LNCaP clone FGC (cell line): ENCODE measurements around the gene PITPNC1.

Experiments
- DNase-seq: peaks from one replicate; pipeline ENCODE4 v3.0.0-alpha.2; 2011; ENCODE audit warnings: low read depth
- H3K4me3 ChIP-seq: 2 replicates; pipeline ENCODE4 v1.5.1; 2011; ENCODE audit warnings: mild to moderate bottlenecking, low read depth, low read length, control low read depth
- TF ChIP-seq, protein P1 (sequence below): IDR thresholded peaks from 2 replicates; pipeline ENCODE4 v1.5.1; 2012; ENCODE audit warnings: mild to moderate bottlenecking; ENCODE audit not compliant: control insufficient read depth, insufficient read depth; ENCODE audit errors: extremely low read depth

Gene PITPNC1

GRCh38 chr17:67488768-67489167, 111.7 kb downstream of the PITPNC1 start:
- DNase-seq, result no peak
- no peak overlapping the region for H3K4me3 ChIP-seq
- TF ChIP-seq, protein P1, sequence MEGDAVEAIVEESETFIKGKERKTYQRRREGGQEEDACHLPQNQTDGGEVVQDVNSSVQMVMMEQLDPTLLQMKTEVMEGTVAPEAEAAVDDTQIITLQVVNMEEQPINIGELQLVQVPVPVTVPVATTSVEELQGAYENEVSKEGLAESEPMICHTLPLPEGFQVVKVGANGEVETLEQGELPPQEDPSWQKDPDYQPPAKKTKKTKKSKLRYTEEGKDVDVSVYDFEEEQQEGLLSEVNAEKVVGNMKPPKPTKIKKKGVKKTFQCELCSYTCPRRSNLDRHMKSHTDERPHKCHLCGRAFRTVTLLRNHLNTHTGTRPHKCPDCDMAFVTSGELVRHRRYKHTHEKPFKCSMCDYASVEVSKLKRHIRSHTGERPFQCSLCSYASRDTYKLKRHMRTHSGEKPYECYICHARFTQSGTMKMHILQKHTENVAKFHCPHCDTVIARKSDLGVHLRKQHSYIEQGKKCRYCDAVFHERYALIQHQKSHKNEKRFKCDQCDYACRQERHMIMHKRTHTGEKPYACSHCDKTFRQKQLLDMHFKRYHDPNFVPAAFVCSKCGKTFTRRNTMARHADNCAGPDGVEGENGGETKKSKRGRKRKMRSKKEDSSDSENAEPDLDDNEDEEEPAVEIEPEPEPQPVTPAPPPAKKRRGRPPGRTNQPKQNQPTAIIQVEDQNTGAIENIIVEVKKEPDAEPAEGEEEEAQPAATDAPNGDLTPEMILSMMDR, result no peak

DNA sequence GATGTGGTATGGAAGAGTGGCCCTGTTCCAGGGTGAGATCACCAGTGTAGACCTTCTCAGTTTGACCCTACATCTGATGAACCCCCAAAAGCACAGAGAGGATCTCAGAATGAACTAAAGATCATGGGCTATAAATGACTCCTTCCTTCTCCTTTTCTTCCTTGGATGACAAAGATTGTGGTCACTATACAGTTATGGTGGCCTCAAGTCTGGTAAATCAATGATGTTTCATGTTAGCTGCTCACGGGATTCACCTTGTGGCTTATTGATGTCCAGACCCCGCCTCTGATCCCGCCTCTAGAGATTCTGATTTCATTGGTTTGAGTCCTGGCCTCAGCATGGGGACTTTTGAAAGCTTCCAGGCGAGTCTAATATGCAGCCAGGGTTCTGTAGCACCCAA, 112.2 kb downstream of the PITPNC1 start:
- H3K4me3 ChIP-seq, result no peak overlapping the region
- TF ChIP-seq, protein P1, result no peak

GRCh38 chr17:67490471-67490870, 113.4 kb downstream of the PITPNC1 start:
- no peak for DNase-seq
- no peak overlapping the region for H3K4me3 ChIP-seq

More for the DNA sequence above, 112.2 kb downstream of the PITPNC1 start:
- no peak for DNase-seq

GRCh38 chr17:67491009-67491680, 114.1 kb downstream of the PITPNC1 start:
- H3K4me3 ChIP-seq, result no peak overlapping the region
- DNase-seq, result no peak
- TF ChIP-seq, protein P1, result no peak

More at GRCh38 chr17:67490471-67490870, 113.4 kb downstream of the PITPNC1 start:
- TF ChIP-seq, protein P1, result no peak

DNA sequence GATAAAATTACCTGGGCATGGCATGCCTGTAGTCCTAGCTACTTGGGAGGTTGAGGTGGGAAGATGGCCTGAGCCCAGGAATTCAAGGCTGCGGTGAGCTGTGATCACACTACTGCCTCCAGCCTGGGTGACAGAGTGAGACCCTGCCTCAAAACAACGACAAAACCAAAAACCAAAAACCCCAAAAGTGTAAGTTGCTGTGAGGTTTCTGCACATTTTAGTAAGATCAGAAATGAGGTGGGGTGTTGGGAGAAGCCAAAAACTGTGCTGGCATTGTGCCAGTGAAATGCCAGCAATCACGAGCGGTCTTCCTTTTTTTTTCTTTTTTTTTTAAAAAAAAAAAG, 114.6 kb downstream of the PITPNC1 start:
- H3K4me3 ChIP-seq, result no peak overlapping the region
- DNase-seq, result no peak
- TF ChIP-seq, protein P1, result no peak

- no peak overlapping the region for H3K4me3 ChIP-seq
- no peak for DNase-seq
- TF ChIP-seq, protein P1, result no peak
Observed at GRCh38 chr17:67492251-67492740, 115.2 kb downstream of the PITPNC1 start.

GRCh38 chr17:67492824-67493517, 115.9 kb downstream of the PITPNC1 start:
- no peak for DNase-seq
- H3K4me3 ChIP-seq, result no peak overlapping the region
- TF ChIP-seq, protein P1, result no peak
